ENCODE measurements around the gene TMEM33.

The TMEM33 gene

GRCh38 chr4:42008011-42008786 is 73.0 kb downstream of the TMEM33 start:
- no peak for DNase-seq
